HG02884 (cell line): Measurements from ENCODE around the gene SH3BP5L.
"Not testable (repeated sequence)": the region's sequence is repeated elsewhere in the genome, so short reads cannot be mapped to it uniquely, and the experiment has no call there.

Source experiments
- ATAC-seq: cut with Tn5 transposase; IDR thresholded peaks from one replicate; pipeline ENCODE4 v1.9.1; 2021; ENCODE audit warnings: mild to moderate bottlenecking, moderate library complexity; ENCODE audit not compliant: unreplicated experiment

Gene SH3BP5L

DNA sequence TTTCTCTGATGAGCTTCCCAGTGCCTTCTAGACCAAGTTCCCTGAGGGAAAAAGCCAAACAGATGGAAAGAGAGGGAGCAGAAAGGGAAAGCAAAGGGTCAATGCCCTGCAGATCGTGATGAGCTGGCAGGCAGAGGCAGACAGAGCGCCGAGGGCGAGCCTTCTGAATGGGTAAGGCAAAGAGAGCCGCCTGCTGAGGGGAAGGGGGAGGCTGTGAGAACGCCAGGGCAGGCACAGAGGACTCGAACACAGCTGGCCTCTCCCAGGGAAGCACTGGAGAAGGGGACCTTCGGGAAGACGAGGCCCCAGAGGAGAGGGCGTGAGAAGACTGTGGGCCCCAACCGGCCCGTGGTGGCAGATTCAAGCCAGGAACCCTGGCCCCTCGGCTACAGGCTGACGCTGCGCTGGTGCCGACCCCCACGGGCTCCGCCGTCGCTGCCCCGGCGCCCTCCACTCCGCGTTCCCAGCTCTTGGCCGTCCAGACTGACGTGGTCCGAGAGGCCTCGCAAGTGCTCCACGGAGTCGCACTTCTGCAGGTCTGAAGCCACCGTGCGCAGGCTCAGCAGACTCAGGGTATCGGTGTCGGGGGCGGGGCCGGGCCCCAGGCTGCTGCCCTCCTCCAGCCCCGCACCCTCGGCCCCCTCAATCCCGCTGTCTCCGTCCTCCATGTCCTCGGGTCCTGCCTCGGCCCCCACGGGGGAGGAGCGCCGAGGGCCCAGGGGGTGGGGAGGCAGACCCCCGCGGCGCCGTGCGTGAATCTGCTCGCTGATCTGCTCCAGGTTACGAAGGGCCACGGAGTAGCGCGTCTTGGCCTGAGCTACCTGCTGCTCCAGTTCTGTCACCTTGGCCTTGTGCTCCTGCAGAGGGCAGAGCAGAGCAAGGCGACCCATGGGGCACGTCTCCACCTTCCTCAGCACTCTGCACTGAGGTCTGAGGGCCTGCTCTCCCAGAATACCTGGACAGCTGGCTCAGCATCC is 13.9 kb downstream of the SH3BP5L start:
- ATAC-seq, result no peak

DNA sequence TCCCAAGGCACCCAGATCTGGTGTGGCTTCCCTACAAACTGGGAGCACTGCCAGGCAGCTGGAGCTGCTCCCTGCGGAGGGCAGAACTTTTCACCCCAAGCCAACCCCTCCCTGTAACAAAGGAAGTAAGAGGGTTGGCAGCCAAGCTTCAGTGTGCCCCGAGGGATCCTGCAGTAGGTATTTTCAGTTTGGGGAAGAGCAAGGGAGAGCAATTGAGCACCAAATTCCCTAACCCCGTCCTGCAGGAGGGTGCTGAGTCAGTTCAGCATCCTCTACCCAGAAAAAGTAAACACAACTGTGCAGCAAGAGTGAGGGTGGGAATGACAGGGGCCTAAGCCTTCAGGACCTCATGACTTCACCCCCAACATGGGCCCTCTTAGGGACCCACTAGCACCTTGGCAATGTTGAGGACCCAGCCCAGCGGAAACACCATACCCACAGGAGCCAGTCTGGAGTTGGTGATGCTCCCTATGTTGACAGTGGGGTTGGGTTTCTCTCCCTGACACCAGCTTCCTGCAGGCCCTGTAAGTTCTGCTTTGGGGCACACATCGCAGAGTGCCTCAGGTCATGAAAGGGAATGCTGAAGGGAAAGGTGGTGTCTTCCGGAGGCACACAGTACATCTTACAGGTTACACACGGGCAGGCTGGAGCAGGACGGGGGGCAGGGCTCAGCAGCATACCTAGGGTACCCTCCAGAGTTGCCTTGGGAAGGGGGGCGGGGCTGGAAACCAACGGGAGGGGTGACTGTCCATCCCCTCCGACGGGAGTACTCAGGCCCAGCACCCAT is 14.8 kb downstream of the SH3BP5L start:
- ATAC-seq, result no peak

DNA sequence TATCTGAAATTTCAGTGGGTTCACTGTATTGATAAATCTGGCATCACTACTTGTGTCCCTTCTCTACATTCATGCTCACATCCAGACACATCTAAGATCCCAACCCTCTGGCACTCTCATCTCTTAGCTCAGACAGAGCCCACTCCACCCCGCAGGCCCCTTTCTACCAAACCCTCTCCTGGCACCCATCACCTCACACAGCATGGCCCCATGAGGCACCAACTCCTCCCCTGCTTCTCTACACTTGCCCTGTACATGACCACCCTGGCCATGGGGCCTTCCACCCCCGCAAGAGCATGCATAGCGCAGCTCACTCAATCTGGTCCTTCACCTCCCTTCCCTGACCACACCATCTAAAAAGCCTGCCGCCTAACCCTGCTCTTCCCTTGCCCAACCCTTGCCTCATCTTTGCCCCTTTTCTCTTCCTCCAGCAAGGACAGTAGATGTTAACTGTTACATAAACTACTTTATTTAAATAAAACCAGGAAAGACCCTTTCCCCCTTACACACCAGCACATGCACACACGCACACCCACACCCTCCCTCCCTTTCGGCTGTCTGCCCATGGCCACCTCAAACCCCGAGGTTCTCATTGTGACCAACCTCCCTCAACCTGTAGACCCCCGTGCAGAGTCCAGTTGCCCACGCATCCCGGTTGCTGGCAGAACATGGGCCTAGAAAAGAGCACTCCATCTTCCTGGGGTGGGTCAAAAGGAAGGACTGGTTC is 15.6 kb downstream of the SH3BP5L start:
- ATAC-seq, result no peak

- ATAC-seq, result no peak
Observed at GRCh38 chr1:248808876-248809275, 16.8 kb downstream of the SH3BP5L start.

- ATAC-seq, result peak; percentile 44
Observed at GRCh38 chr1:248807067-248807737, 18.5 kb downstream of the SH3BP5L start.

- ATAC-seq, result no peak
Observed at GRCh38 chr1:248805876-248806275, 19.8 kb downstream of the SH3BP5L start.

DNA sequence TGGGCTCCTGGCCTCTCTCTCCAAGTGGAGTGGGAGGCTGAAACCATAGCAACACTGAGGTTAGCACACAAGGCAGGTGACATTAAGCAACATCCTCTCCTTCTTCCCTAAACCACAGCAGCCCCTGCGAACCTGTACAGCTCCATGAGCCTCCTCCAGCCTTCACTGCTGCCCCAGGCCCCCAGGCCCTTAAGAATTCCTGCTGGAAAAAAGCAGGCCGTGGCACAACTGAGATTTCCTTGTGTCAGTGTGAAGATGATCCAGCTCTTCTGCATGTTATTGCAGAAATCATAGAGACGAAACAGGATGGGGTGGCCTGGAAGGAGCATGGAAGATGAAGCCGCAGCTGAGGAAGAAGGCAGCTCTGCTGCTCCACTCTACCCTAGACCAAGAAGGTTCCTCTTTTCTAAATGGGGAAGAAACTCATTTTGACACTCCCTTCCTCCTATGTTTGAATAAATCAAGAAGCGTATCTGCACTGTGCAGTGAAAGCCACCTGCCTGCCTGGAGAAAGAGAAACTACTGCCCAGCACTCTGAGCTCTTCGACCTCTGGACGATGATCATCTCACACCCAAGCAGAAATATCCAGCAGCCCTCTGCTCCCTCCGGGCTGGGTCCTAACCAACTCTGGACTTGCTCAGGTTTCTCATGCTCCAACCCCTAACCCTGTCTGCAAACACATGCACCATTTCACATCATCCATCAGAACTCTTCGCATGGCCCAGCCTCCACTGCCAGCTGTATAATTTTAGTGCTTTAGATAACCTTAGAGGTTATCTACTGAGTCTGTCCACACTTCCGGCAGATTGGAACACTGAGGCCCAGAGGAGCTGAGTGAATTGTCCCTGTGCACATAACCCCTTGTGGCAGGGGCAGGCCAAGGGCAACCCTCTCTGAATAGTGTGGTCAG is 20.7 kb downstream of the SH3BP5L start:
- ATAC-seq, result peak; percentile 93

DNA sequence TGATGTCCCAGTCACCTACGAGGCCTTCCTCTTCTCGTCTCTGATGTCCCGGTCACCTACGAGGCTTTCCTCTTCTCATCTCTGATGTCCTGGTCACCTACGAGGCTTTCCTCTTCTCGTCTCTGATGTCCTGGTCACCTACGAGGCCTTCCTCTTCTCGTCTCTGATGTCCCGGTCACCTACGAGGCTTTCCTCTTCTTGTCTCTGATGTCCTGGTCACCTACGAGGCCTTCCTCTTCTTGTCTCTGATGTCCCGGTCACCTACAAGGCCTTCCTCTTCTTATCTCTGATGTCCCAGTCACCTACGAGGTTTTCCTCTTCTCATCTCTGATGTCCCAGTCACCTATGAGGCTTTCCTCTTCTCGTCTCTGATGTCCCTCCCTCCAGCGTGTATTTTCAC is 22.2 kb downstream of the SH3BP5L start:
- ATAC-seq, result not testable (repeated sequence)

GRCh38 chr1:248802454-248802853 is 23.3 kb downstream of the SH3BP5L start:
- ATAC-seq, result no peak

DNA sequence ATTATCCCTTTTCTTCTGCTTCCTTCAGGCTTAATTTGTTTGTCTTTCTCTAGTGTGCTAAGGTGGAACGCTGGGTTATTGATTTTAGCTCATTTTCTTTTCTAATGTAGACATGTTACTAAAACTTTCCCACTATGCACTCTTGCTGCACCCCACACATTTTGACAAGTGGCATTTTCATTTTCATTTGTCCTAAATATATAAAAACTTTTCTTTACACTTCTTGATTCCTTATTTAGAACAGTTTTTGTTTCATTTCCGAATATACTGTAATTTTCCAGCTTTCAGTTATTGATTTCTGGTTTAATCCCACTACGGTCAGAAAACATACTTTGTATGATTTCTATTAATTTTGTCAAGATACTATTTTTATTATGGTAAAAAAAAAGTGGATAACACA is 25.3 kb downstream of the SH3BP5L start:
- ATAC-seq, result no peak

GRCh38 chr1:248798791-248799190 is 26.9 kb downstream of the SH3BP5L start:
- ATAC-seq, result no peak

DNA sequence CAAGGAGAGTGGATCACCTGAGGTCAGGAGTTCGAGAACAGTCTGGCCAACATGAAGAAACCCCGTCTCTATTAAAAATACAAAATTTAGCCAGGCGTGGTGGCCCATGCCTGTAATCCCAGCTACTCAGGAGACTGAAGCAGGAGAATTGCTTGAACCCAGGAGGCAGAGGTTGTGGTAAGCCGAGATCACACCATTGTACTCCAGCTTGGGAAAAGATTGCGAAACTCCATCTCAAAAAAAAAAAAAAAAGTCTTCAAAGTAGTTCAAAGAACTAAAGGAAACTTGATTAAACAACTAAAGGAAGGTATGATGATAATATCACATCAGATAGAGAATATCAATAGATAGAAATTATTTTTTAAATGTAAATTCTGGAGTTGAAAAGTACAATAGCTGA is 31.1 kb downstream of the SH3BP5L start:
- ATAC-seq, result not testable (repeated sequence)

- ATAC-seq, result peak; percentile 89
Observed at GRCh38 chr1:248793592-248793991, 32.1 kb downstream of the SH3BP5L start.

DNA sequence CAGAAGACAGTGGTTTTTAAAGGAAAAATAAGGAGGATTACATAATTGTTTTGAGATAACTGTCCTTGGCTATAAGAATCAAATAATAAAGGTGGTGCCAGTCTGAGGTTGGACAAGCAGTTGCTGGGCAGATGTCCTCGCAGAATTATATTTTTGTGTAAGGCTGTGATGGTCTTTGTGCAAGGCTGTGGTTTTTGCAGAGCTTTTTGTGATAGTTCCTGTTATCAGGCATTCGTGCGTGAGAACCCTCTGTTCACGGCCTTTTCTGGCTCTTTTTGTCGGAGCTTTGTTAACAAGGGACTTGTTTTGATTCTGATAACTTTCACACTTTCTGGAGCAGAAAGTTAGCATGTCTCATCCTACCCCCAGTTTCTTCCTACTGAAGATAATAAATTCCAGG is 33.4 kb downstream of the SH3BP5L start:
- peak; percentile 37 for ATAC-seq

DNA sequence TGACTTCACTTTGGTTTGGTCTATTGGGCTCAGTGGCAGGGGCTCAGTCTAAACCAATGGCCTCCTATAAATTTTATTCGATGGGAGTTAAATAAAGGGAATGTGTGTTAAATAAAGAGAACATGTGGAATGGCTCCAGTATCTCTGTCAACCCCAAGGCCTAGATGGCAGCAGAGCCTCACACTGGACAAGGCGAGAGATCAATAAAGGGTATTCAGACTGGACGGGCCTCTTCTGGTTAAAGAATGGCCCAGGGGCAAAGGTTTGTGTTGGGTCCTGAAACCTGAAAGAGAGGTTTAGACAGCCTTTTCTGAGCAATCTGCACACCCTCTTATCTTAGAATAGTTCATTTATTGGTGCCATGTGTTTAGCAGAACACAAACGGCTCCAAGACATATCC is 34.7 kb downstream of the SH3BP5L start:
- ATAC-seq, result no peak

DNA sequence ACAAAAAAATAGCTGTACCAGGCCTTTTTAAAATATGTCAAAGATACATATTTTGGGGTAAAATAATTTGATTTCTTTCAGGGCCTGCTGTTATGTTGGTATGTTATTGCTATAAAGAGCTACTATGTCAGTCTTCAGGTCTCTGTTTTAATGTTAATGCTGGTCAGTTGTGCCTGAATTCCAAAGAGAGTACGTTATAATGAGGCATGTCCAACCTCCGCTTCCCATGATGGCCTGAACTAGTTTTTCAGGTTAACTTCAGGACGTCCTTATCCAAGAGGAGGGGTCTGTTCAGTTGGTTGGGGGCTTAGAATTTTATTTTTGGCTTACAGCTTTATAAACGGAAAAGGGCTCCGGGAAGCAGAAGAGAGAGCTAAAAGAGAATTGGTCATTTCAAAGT is 35.3 kb downstream of the SH3BP5L start:
- no peak for ATAC-seq

- not testable (repeated sequence) for ATAC-seq
Observed at GRCh38 chr1:248789337-248789736, 36.4 kb downstream of the SH3BP5L start.

DNA sequence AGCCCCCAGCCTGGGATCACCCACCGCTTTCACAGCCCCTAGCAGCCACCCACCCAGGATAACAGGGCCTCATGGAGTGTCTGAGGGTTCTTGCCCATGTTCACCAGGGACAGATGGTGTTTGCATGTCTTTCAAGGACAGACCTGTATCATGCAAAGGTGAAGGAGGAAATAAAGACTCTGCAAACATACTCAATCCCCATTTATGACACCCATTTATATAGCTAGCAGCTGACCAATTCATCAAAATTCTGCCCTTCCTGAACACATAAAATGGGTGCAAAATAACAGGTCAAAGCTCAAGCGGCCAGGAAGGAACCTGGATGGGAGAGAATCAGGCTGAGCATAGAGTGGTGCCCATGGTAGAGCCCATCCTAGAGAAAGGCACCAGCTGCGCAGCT is 37.4 kb downstream of the SH3BP5L start:
- ATAC-seq, result no peak

DNA sequence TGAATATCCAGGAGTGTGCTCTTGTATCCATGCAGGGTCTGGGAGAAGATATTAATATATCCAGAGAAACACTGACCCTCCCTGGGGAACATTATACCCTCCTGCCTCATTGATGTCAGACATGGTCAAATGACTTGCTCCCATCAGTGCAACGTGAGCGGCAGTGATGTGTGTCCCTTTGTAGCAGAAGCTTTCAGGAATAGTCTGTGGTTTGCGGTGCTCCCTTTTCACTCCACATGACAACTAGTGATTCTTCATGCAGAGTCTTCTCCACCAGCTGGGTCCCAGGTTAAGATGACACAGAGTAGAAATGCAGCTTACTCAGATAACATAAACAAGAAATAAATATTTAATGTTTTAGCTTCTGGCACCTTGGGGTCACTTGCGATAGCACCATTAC is 38.3 kb downstream of the SH3BP5L start:
- no peak for ATAC-seq

DNA sequence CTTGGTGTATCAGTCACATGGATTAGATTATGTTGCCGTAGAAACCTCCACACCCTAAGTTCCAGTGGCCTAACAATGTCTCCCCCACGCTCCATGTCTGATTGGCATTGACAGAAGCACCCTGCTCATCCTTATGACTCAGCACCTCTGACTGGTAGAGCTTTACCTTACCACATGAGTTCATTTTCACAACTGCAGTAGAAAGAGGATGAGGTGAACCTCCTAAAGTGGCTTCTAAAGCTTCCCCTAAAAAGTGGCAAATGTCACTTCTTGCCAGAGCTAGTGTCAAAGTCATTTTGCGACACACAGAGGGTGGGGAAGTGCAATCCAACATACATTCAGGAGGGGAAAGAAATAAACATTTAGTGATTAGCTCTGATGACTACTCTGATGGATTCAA is 39.6 kb downstream of the SH3BP5L start:
- ATAC-seq, result no peak
